GM23338 (cell line): ENCODE data around the gene GALNT1. TPM values are rescaled to one million over a fixed set of nuclear protein-coding genes. Genes with fewer than 3 reads are reported as not detected.

Source experiments
- ATAC-seq: fragments of 200-7000 bp; cut with Tn5 transposase; 3 replicates; pipeline ENCODE4 v1.9.1; 2020
- DNase-seq: peaks from one replicate; pipeline ENCODE4 v3.0.0-alpha.2; 2015; ENCODE audit warnings: low spot score
- H2AFZ ChIP-seq: fragments of 200-600 bp; sonication (generic); 2 replicates; pipeline ENCODE4 v1.8.0; 2016; ENCODE audit warnings: antibody characterized with exemption, mild to moderate bottlenecking, moderate library complexity
- H3F3A ChIP-seq: fragments of 200-600 bp; sonication (generic); replicated peaks from 2 replicates; pipeline ENCODE4 v1.8.0; 2017; ENCODE audit warnings: antibody characterized with exemption, mixed run types, low read depth
- H3K27ac ChIP-seq: fragments of 200-600 bp; sonication (generic); 2 replicates; pipeline ENCODE4 v1.6.1; 2016; ENCODE audit warnings: low read depth
- H3K27me3 ChIP-seq: fragments of 200-600 bp; sonication (generic); 2 replicates; pipeline ENCODE4 v1.8.0; 2016; ENCODE audit warnings: mild to moderate bottlenecking, mixed run types, moderate library complexity; ENCODE audit not compliant: insufficient read depth
- H3K36me3 ChIP-seq: fragments of 200-600 bp; sonication (generic); 2 replicates; pipeline ENCODE4 v1.8.0; 2016; ENCODE audit warnings: mild to moderate bottlenecking; ENCODE audit not compliant: insufficient read depth
- H3K4me1 ChIP-seq: fragments of 200-600 bp; sonication (generic); 2 replicates; pipeline ENCODE4 v1.8.0; 2016; ENCODE audit warnings: mild to moderate bottlenecking, moderate library complexity; ENCODE audit not compliant: insufficient read depth
- H3K4me2 ChIP-seq: fragments of 200-600 bp; sonication (generic); 2 replicates; pipeline ENCODE4 v1.7.1; 2017; ENCODE audit warnings: mixed run types
- H3K4me3 ChIP-seq: fragments of 200-600 bp; sonication (generic); 2 replicates; pipeline ENCODE4 v1.6.1; 2016; ENCODE audit warnings: mixed run types
- H3K79me2 ChIP-seq: fragments of 200-600 bp; sonication (generic); replicated peaks from 2 replicates; pipeline ENCODE4 v1.8.0; 2017; ENCODE audit warnings: mild to moderate bottlenecking; ENCODE audit not compliant: insufficient read depth
- H3K9me2 ChIP-seq: fragments of 200-600 bp; sonication (generic); 2 replicates; pipeline ENCODE4 v1.8.0; 2017; ENCODE audit not compliant: insufficient read depth
- H4K20me1 ChIP-seq: fragments of 200-600 bp; sonication (generic); replicated peaks from 2 replicates; pipeline ENCODE4 v1.8.0; 2017; ENCODE audit warnings: mild to moderate bottlenecking; ENCODE audit not compliant: insufficient read depth
- H3K27ac Mint-ChIP-seq: 2 replicates; pipeline ENCODE4 v1.8.0; 2020; ENCODE audit warnings: inconsistent platforms, mild to moderate bottlenecking, moderate library complexity, mixed read lengths
- H3K27me3 Mint-ChIP-seq: 3 replicates; pipeline ENCODE4 v1.8.0; 2022; ENCODE audit warnings: low read depth, mild to moderate bottlenecking, moderate library complexity, mixed read lengths, inconsistent platforms; ENCODE audit not compliant: insufficient read depth, poor library complexity
- H3K36me3 Mint-ChIP-seq: 3 replicates; pipeline ENCODE4 v1.8.0; 2021; ENCODE audit warnings: low read depth, mild to moderate bottlenecking, inconsistent platforms, moderate library complexity, mixed read lengths
- H3K4me1 Mint-ChIP-seq: 3 replicates; pipeline ENCODE4 v1.8.0; 2020; ENCODE audit warnings: mild to moderate bottlenecking, inconsistent platforms, mixed read lengths
- H3K4me3 Mint-ChIP-seq: 3 replicates; pipeline ENCODE4 v1.8.0; 2021; ENCODE audit warnings: moderate library complexity, mild to moderate bottlenecking, inconsistent platforms, mixed read lengths
- H3K9me3 Mint-ChIP-seq: 3 replicates; pipeline ENCODE4 v1.8.0; 2020; ENCODE audit warnings: moderate library complexity, mild to moderate bottlenecking, inconsistent platforms, mixed read lengths
- CREB1 ChIP-seq: fragments of 250-450 bp; sonication (Bioruptor Pico); IDR thresholded peaks from 2 replicates; pipeline ENCODE4 v1.5.0; 2020; ENCODE audit warnings: low read depth, mild to moderate bottlenecking, moderate library complexity
- EZH2 ChIP-seq: fragments of 200-600 bp; sonication (generic); IDR thresholded peaks from one replicate; pipeline ENCODE4 v1.8.0; 2017; ENCODE audit warnings: antibody characterized with exemption, mild to moderate bottlenecking, low read depth; ENCODE audit not compliant: unreplicated experiment
- EZH2phosphoT487 ChIP-seq: fragments of 200-600 bp; sonication (generic); IDR thresholded peaks from one replicate; pipeline ENCODE4 v1.8.1; 2018; ENCODE audit warnings: antibody characterized with exemption; ENCODE audit not compliant: unreplicated experiment
- JUNB ChIP-seq: IDR thresholded peaks from one replicate; pipeline ENCODE4 v1.6.1; 2016; ENCODE audit warnings: antibody characterized with exemption; ENCODE audit not compliant: unreplicated experiment
- NANOG ChIP-seq: IDR thresholded peaks from 2 replicates; pipeline ENCODE4 v1.6.1; 2016; ENCODE audit warnings: antibody characterized with exemption, borderline replicate concordance
- POLR2AphosphoS5 ChIP-seq: IDR thresholded peaks from 2 replicates; pipeline ENCODE4 v1.6.1; 2016; ENCODE audit warnings: antibody characterized with exemption, low read depth
- STAT1 ChIP-seq: IDR thresholded peaks from one replicate; pipeline ENCODE4 v1.6.1; 2016; ENCODE audit warnings: antibody characterized with exemption; ENCODE audit not compliant: unreplicated experiment
- ZNF114 ChIP-seq: fragments of 250-450 bp; sonication (Bioruptor Pico); IDR thresholded peaks from 2 replicates; pipeline ENCODE4 v1.5.0; 2020; ENCODE audit warnings: mild to moderate bottlenecking, moderate library complexity
- ZNF331 ChIP-seq: fragments of 250-450 bp; sonication (Bioruptor Pico); IDR thresholded peaks from 2 replicates; pipeline ENCODE4 v1.5.0; 2020; ENCODE audit warnings: low read depth, mild to moderate bottlenecking, moderate library complexity
- polyA plus RNA-seq: library from polyadenylated mRNA; unstranded; fragments of >200 nt; fragmentation: Nextera tagmentation; extraction: Ambion mirVana; gene quantifications from 2 replicates; pipeline ENCODE4 v1.2.1, GENCODE V29; 2016
- total RNA-seq: library from RNA; depleted of rRNA; stranded (reverse); fragments of >200 nt; shearing (Covaris generic); gene quantifications from 2 replicates; pipeline ENCODE4 v1.2.3, GENCODE V29; 2014
- TF ChIP-seq, protein P1 (sequence below): IDR thresholded peaks from 2 replicates; pipeline ENCODE4 v1.6.1; 2016; ENCODE audit warnings: antibody characterized with exemption
- TF ChIP-seq, protein P2 (sequence below), 2 experiments: fragments of 200-600 bp in 1 of 2; sonication (generic) in 1 of 2; conservative IDR thresholded peaks; 2 replicates each; pipeline versions ENCODE4 v1.5.1 to v1.6.1; 2016 to 2017; ENCODE audit warnings: antibody characterized with exemption in 2 of 2, low read depth in 2 of 2, mild to moderate bottlenecking in 2 of 2, moderate library complexity in 1 of 2
- TF ChIP-seq, protein P3 (sequence below): fragments of 250-450 bp; sonication (Bioruptor Pico); IDR thresholded peaks from 2 replicates; pipeline ENCODE4 v1.5.0; 2020; ENCODE audit warnings: mild to moderate bottlenecking, moderate library complexity
- TF ChIP-seq, protein P4 (sequence below): IDR thresholded peaks from one replicate; pipeline ENCODE4 v1.6.1; 2018; ENCODE audit warnings: antibody characterized with exemption; ENCODE audit not compliant: unreplicated experiment

Gene GALNT1
- total and polyA plus RNA-seq, 2 experiments from 2014 or later: 37.4 to 60.8 TPM

DNA sequence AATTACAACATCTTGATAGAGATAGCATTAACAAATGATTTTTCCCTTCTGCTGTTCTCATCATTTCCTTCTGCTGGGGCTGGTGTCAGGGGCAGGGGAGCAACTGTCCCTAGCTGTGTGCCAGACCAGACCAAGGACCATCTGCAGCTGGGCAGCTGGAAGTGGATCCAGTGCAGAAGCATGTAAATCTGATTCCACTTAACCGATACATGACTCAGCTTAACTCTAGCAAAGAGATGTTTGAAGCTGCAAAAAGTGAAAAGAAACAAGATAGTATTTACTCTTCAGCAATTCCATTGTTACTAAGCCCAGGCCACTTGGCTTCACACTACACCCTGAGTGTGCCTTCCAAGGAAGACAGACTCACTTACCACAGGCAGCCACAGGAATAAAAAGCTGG lies 151.1 kb downstream of the GALNT1 start:
- H3K27me3 Mint-ChIP-seq: peaks cover 4% of the 10 kb centered on the region
- no peaks in the 10 kb centered on the region for H3K36me3 ChIP-seq
- H3K27me3 ChIP-seq: no peaks in the 10 kb centered on the region
- H3K27ac ChIP-seq: no peak overlapping the region
- H3K9me3 Mint-ChIP-seq: peaks cover 3% of the 10 kb centered on the region; the same call in 1 of the 3 replicates
- no peak for ATAC-seq
- 0 out of 2 replicates have a peak, but pooled peaks cover 9% of the 10 kb centered on the region for H3K4me1 ChIP-seq
- H3K79me2 ChIP-seq: no peaks in the 10 kb centered on the region
- H3F3A ChIP-seq: no peaks in the 10 kb centered on the region
- H2AFZ ChIP-seq: 0 out of 2 replicates have a peak overlapping the region, but pooled peaks have one; percentile 12
- H3K4me3 Mint-ChIP-seq: no peak overlapping the region
- H3K4me1 Mint-ChIP-seq: peaks cover 15% of the 10 kb centered on the region; the same call in 2 of the 3 replicates
- H3K4me3 ChIP-seq: no peak overlapping the region
- H3K36me3 Mint-ChIP-seq: no peaks in the 10 kb centered on the region
- H3K9me2 ChIP-seq: no peaks in the 10 kb centered on the region
- no peaks in the 10 kb centered on the region for H4K20me1 ChIP-seq
- TF ChIP-seq, protein P1, sequence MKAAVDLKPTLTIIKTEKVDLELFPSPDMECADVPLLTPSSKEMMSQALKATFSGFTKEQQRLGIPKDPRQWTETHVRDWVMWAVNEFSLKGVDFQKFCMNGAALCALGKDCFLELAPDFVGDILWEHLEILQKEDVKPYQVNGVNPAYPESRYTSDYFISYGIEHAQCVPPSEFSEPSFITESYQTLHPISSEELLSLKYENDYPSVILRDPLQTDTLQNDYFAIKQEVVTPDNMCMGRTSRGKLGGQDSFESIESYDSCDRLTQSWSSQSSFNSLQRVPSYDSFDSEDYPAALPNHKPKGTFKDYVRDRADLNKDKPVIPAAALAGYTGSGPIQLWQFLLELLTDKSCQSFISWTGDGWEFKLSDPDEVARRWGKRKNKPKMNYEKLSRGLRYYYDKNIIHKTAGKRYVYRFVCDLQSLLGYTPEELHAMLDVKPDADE: no peak
- TF ChIP-seq STAT1 (no peak), ZNF114 (CRISPR knock-in tag) (no peak), ZNF331 (no peak), EZH2 (no peak), POLR2AphosphoS5 (no peak), NANOG (no peak), EZH2phosphoT487 (no peak), JUNB (no peak), CREB1 (no peak)
- TF ChIP-seq, protein P2, sequence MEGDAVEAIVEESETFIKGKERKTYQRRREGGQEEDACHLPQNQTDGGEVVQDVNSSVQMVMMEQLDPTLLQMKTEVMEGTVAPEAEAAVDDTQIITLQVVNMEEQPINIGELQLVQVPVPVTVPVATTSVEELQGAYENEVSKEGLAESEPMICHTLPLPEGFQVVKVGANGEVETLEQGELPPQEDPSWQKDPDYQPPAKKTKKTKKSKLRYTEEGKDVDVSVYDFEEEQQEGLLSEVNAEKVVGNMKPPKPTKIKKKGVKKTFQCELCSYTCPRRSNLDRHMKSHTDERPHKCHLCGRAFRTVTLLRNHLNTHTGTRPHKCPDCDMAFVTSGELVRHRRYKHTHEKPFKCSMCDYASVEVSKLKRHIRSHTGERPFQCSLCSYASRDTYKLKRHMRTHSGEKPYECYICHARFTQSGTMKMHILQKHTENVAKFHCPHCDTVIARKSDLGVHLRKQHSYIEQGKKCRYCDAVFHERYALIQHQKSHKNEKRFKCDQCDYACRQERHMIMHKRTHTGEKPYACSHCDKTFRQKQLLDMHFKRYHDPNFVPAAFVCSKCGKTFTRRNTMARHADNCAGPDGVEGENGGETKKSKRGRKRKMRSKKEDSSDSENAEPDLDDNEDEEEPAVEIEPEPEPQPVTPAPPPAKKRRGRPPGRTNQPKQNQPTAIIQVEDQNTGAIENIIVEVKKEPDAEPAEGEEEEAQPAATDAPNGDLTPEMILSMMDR (conservative IDR thresholded peaks at IDR 0.05; ENCODE audit: low read depth in 2 of 2): no peak
- TF ChIP-seq, protein P3, sequence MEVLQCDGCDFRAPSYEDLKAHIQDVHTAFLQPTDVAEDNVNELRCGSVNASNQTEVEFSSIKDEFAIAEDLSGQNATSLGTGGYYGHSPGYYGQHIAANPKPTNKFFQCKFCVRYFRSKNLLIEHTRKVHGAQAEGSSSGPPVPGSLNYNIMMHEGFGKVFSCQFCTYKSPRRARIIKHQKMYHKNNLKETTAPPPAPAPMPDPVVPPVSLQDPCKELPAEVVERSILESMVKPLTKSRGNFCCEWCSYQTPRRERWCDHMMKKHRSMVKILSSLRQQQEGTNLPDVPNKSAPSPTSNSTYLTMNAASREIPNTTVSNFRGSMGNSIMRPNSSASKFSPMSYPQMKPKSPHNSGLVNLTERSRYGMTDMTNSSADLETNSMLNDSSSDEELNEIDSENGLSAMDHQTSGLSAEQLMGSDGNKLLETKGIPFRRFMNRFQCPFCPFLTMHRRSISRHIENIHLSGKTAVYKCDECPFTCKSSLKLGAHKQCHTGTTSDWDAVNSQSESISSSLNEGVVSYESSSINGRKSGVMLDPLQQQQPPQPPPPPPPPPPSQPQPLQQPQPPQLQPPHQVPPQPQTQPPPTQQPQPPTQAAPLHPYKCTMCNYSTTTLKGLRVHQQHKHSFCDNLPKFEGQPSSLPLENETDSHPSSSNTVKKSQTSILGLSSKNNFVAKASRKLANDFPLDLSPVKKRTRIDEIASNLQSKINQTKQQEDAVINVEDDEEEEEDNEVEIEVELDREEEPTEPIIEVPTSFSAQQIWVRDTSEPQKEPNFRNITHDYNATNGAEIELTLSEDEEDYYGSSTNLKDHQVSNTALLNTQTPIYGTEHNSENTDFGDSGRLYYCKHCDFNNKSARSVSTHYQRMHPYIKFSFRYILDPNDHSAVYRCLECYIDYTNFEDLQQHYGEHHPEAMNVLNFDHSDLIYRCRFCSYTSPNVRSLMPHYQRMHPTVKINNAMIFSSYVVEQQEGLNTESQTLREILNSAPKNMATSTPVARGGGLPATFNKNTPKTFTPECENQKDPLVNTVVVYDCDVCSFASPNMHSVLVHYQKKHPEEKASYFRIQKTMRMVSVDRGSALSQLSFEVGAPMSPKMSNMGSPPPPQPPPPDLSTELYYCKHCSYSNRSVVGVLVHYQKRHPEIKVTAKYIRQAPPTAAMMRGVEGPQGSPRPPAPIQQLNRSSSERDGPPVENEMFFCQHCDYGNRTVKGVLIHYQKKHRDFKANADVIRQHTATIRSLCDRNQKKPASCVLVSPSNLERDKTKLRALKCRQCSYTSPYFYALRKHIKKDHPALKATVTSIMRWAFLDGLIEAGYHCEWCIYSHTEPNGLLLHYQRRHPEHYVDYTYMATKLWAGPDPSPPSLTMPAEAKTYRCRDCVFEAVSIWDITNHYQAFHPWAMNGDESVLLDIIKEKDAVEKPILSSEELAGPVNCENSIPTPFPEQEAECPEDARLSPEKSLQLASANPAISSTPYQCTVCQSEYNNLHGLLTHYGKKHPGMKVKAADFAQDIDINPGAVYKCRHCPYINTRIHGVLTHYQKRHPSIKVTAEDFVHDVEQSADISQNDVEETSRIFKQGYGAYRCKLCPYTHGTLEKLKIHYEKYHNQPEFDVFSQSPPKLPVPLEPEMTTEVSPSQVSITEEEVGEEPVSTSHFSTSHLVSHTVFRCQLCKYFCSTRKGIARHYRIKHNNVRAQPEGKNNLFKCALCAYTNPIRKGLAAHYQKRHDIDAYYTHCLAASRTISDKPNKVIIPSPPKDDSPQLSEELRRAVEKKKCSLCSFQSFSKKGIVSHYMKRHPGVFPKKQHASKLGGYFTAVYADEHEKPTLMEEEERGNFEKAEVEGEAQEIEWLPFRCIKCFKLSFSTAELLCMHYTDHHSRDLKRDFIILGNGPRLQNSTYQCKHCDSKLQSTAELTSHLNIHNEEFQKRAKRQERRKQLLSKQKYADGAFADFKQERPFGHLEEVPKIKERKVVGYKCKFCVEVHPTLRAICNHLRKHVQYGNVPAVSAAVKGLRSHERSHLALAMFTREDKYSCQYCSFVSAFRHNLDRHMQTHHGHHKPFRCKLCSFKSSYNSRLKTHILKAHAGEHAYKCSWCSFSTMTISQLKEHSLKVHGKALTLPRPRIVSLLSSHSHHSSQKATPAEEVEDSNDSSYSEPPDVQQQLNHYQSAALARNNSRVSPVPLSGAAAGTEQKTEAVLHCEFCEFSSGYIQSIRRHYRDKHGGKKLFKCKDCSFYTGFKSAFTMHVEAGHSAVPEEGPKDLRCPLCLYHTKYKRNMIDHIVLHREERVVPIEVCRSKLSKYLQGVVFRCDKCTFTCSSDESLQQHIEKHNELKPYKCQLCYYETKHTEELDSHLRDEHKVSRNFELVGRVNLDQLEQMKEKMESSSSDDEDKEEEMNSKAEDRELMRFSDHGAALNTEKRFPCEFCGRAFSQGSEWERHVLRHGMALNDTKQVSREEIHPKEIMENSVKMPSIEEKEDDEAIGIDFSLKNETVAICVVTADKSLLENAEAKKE (CRISPR knock-in tag): no peak
- TF ChIP-seq, protein P4, sequence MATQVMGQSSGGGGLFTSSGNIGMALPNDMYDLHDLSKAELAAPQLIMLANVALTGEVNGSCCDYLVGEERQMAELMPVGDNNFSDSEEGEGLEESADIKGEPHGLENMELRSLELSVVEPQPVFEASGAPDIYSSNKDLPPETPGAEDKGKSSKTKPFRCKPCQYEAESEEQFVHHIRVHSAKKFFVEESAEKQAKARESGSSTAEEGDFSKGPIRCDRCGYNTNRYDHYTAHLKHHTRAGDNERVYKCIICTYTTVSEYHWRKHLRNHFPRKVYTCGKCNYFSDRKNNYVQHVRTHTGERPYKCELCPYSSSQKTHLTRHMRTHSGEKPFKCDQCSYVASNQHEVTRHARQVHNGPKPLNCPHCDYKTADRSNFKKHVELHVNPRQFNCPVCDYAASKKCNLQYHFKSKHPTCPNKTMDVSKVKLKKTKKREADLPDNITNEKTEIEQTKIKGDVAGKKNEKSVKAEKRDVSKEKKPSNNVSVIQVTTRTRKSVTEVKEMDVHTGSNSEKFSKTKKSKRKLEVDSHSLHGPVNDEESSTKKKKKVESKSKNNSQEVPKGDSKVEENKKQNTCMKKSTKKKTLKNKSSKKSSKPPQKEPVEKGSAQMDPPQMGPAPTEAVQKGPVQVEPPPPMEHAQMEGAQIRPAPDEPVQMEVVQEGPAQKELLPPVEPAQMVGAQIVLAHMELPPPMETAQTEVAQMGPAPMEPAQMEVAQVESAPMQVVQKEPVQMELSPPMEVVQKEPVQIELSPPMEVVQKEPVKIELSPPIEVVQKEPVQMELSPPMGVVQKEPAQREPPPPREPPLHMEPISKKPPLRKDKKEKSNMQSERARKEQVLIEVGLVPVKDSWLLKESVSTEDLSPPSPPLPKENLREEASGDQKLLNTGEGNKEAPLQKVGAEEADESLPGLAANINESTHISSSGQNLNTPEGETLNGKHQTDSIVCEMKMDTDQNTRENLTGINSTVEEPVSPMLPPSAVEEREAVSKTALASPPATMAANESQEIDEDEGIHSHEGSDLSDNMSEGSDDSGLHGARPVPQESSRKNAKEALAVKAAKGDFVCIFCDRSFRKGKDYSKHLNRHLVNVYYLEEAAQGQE: no peak
- DNase-seq: no peak
- no peak overlapping the region for H3K4me2 ChIP-seq
- peak overlapping the region; percentile 48; the same call in 1 of the 2 replicates for H3K27ac Mint-ChIP-seq
